PFSK-1 (cell line): ENCODE results near the gene PFN1.

Experiments used
- FOXP2 ChIP-seq: optimal IDR thresholded peaks from 2 replicates; pipeline ENCODE3; 2011; ENCODE audit warnings: borderline replicate concordance, control low read depth, inconsistent platforms; ENCODE audit not compliant: insufficient read depth; ENCODE audit errors: extremely low read length, extremely low read depth
- POLR2AphosphoS5 ChIP-seq: IDR thresholded peaks from 2 replicates; pipeline ENCODE4 v1.6.1; 2012; ENCODE audit warnings: low read depth, mild to moderate bottlenecking, control low read depth, low read length, moderate library complexity
- REST ChIP-seq, 2 experiments: IDR thresholded peaks; 2 replicates each; pipeline versions ENCODE4 v1.6.1 to v1.8.0; 2011 to 2012; ENCODE audit warnings: low read depth in 2 of 2, low read length in 2 of 2, control low read depth in 1 of 2, inconsistent platforms in 1 of 2, mild to moderate bottlenecking in 1 of 2, moderate library complexity in 1 of 2; ENCODE audit not compliant: insufficient read depth in 1 of 2
- SIN3A ChIP-seq: IDR thresholded peaks from 2 replicates; pipeline ENCODE4 v1.6.1; 2012; ENCODE audit warnings: mild to moderate bottlenecking, low read length, moderate library complexity, borderline replicate concordance; ENCODE audit not compliant: insufficient read depth
- TAF1 ChIP-seq: IDR thresholded peaks from 2 replicates; pipeline ENCODE4 v1.6.1; 2012; ENCODE audit warnings: low read length, control low read depth, borderline replicate concordance; ENCODE audit not compliant: insufficient read depth

Gene PFN1

GRCh38 chr17:4940555-4941318 is 7.6 kb downstream of the PFN1 start:
- TF ChIP-seq POLR2AphosphoS5, result peak; percentile 49
- peak in 1 of 2 experiments; percentile 24; a peak in 1 of 4 replicates for TF ChIP-seq REST (IDR thresholded peaks at IDR 0.05; ENCODE audit: insufficient read depth in 1 of 2, low read depth in 2 of 2, low read length in 2 of 2)
- no peak for TF ChIP-seq SIN3A

DNA sequence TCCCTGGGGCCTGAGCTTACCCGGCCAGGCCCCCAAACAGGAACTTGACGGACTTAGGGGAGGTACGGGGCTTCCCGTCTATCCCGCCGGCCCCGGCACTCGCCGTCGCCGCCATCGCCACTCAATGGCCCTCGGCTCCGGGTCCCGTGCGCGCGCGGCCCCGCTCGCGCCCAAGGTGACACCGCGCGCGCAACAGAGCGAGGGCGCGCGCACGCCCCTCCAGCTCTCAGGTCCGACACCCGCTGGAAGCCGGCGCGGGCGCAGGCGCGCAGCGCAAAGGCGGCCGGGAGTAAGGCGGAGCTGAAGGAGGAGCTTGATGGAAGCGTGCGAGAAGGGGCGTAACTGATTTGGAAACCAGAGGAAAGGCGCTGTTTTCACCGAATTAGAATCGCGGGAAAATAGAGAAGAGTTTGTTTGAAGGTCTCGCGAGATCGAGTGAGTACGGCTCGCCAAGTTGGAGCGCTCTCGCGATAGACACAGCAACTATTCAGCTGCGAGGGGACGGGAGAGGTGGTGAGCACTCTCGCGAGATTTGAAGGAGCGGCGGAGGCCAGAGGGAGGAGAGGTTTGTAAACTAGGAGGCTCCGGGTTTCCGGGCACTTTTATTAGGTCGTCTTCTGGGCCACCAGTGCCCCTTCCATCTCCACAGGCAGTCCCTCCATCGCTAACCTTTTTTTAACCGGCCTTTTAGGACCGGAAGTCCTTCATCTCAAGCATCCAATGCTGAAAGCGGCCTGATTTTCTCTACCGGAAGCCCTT is 8.4 kb downstream of the PFN1 start, which contains the start of the genes RNF167 and SLC25A11:
Gene RNF167 (plus strand): TSS at position 473 of the 759 bp plus-strand sequence. CDS start 642 bp downstream, outside the sequence.
Gene SLC25A11 (minus strand): TSS at position 251 of the 759 bp plus-strand sequence. CDS start 136 bp downstream, at position 115.
- TF ChIP-seq SIN3A (peak; percentile 99; the same call in 1 of the 2 replicates), FOXP2 (peak; percentile 85), TAF1 (peak; percentile 85; the same call in 1 of the 2 replicates), REST (IDR thresholded peaks at IDR 0.05; ENCODE audit: insufficient read depth in 1 of 2, low read depth in 2 of 2, low read length in 2 of 2) (peak in 1 of 2 experiments; percentile 46; a peak in 1 of 4 replicates), POLR2AphosphoS5 (peak; percentile 84)

GRCh38 chr17:4939546-4939795 is 8.9 kb downstream of the PFN1 start:
- TF ChIP-seq FOXP2 (no peak), SIN3A (no peak), REST (IDR thresholded peaks at IDR 0.05; ENCODE audit: insufficient read depth in 1 of 2, low read depth in 2 of 2, low read length in 2 of 2) (no peak), TAF1 (no peak), POLR2AphosphoS5 (no peak)

DNA sequence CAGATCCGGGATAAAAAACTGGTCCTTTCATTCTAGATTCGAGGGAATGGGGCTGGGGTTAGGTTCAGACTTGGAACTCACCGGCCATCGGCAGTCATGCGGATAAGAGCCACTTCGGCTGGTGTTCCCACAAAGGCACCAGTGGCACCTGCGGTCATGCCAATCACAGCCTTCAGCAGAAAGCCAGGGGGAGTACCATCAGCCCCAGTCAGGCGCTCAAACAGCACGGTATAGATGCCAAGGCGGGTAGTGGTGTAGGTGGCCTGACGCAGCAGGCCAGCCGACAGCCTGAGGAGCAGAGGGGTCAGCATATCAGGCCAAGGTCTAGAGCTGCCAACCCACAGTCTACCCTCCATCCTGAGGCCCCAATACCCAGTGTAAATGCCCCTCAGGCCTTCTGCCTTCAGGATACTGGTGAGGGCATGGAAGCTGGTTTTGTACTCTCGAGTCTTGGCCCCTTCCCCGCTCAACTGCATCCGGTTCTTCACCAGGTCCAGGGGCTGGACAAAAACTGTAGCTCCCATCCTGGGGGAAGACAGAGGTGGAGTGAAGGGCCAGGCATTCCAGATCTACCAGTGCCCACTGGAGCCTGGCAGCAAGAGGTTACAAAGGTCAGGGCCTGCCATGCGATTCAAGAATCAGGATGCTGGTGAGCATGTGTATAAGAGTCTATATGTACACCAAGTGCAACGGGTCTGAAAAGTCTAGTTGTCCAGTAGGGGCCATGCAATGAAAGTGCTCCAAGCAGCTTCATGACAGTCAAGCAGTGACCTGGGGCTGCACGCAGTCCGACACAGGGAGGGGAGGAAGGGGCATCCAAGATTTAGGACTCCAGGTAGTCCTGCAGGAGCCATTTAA is 9.4 kb downstream of the PFN1 start:
- no peak for TF ChIP-seq SIN3A
- TF ChIP-seq REST (IDR thresholded peaks at IDR 0.05; ENCODE audit: insufficient read depth in 1 of 2, low read depth in 2 of 2, low read length in 2 of 2), result no peak
- TF ChIP-seq POLR2AphosphoS5, result no peak; the same call in 1 of the 2 replicates
- TF ChIP-seq TAF1, result no peak
- TF ChIP-seq FOXP2, result no peak
